ENCODE results near the gene SBK2. TPM values are rescaled to one million over a fixed set of nuclear protein-coding genes. Genes with fewer than 3 reads are reported as not detected.

The SBK2 gene
- total and polyA plus RNA-seq, 12 donors: 0.39 to 14.1 (median 2.0) TPM

DNA sequence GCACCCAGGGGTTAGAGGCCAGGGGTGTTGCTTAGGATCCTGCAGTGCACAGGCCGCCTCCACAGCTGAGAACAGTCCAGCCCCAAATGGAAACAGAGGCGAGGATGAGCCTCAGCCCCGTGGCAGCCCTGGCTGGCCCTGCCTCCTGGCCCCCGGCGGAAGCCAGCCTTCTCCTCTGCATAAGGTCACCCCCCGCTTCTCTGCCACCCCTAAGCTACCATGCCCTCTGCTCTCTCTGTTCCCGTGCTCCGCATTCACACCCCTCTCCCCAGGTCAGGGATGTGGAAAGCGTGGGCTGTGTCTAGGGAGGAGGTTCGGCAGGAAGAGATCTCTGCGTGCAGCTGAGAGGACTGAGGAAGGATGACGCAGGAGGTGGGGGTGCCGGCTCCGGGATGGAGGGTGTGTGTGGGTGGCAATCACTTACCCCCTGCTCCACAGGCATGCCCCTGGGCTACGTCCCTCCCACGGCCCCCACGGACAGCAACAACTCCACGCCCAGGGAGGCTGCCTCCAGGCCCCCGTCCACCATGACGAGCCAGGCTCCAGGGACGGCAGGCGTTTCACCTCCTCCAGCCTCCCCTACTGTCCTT lies 42.7 kb downstream of the SBK2 start:
- TF ChIP-seq, protein P1, sequence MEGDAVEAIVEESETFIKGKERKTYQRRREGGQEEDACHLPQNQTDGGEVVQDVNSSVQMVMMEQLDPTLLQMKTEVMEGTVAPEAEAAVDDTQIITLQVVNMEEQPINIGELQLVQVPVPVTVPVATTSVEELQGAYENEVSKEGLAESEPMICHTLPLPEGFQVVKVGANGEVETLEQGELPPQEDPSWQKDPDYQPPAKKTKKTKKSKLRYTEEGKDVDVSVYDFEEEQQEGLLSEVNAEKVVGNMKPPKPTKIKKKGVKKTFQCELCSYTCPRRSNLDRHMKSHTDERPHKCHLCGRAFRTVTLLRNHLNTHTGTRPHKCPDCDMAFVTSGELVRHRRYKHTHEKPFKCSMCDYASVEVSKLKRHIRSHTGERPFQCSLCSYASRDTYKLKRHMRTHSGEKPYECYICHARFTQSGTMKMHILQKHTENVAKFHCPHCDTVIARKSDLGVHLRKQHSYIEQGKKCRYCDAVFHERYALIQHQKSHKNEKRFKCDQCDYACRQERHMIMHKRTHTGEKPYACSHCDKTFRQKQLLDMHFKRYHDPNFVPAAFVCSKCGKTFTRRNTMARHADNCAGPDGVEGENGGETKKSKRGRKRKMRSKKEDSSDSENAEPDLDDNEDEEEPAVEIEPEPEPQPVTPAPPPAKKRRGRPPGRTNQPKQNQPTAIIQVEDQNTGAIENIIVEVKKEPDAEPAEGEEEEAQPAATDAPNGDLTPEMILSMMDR (IDR thresholded peaks at IDR 0.05): no peak
- 22 to 35% methylated on average over 22 of the region's 22 CpGs for WGBS, 2 donors
- no peaks in the 10 kb centered on the region for H3K9me3 ChIP-seq
- peaks cover 0 to 25% (median 2%) of the 10 kb centered on the region in 7 donors for H3K27me3 ChIP-seq
- peaks cover 6 to 39% (median 14%) of the 10 kb centered on the region in 9 donors for H3K4me1 ChIP-seq
- peaks cover 0 to 34% (median 0%) of the 10 kb centered on the region in 9 donors for H3K36me3 ChIP-seq
- DNase-seq: peak; percentile 68 to 76
- intact Hi-C loops (cut with DNase I): no loop called here
- H3K4me3 ChIP-seq: peak overlapping the region; percentile 2 to 59 (median 50)
- peak; percentile 71 to 92 (median 88) for ATAC-seq
- H3K27ac ChIP-seq: peak overlapping the region; percentile 80 to 97 (median 89)

DNA sequence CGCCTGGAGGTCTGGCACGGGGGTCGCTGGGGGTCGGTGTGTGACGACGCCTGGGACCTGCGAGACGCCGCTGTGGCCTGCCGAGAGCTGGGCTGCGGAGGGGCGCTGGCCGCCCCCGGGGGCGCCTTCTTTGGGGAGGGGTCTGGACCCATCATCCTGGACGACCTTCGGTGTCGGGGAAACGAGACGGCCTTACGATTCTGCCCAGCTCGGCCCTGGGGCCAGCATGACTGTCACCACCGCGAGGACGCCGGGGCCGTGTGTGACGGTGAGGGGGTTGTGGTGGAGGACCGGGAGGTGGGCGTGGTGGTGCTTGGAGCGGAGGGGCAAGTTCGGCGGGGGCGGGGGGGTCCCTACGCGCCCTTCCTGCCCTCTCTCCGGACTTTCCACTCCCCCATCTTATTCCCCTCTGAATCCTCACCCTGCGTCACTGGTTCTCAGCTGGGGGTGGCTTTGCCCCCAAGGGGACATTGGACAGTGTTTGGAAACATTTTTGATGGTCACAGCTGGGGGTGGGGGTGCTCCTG lies 43.2 kb downstream of the SBK2 start:
- Histone ChIP-seq H3K36me3 (peaks cover 0 to 29% (median 0%) of the 10 kb centered on the region in 9 donors), H3K9me3 (no peaks in the 10 kb centered on the region), H3K4me3 (peak overlapping the region in 9 of 10 donors; percentile 21 to 59 (median 55)), H3K27ac (peak overlapping the region; percentile 80 to 97 (median 89)), H3K27me3 (peaks cover 0 to 25% (median 4%) of the 10 kb centered on the region in 7 donors), H3K4me1 (peaks cover 6 to 39% (median 14%) of the 10 kb centered on the region in 9 donors)
- TF ChIP-seq, protein P1 (IDR thresholded peaks at IDR 0.05): no peak
- intact Hi-C loops (cut with DNase I): no loop called here
- DNase-seq (no peak), ATAC-seq (peak in 7 of 8 donors; percentile 7 to 52 (median 27))
- 19 to 25% methylated on average over 31 to 38 of the region's 38 CpGs for WGBS, 2 donors

DNA sequence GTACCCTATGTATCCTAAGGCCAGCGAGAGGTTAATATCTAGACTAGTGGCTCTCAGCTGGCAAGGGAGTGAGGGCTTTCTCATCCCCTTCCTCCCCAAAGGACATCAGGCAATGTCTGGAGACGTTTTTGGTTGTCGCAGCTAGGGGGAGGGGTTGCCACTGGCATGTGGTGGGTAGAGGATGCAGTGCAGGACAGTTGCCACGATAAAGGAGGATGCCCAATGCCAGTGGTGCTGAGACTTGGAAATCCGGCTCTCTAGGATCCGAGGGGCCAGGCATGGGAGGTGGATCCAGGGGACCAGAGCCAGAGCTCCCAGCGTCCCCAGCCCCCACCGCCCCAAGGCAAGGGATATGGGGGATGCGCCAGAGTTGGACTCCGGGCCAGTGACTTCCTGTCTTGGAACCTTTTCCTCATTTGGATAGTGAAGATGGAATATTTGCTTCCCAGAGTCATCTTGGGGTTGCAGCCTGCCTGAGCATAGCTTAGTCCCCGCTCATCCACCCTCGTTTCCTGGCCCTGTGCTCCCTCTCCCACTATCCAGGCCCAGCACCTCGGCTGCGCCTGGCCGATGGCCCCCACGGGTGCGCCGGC lies 43.8 kb downstream of the SBK2 start:
- ATAC-seq: peak in 7 of 8 donors; percentile 5 to 32 (median 21)
- intact Hi-C loops (cut with DNase I): no loop called here
- Histone ChIP-seq H3K4me3 (peak overlapping the region in 9 of 10 donors; percentile 21 to 59 (median 55)), H3K9me3 (no peaks in the 10 kb centered on the region), H3K36me3 (peaks cover 0 to 23% (median 0%) of the 10 kb centered on the region in 9 donors), H3K4me1 (peaks cover 6 to 42% (median 14%) of the 10 kb centered on the region in 9 donors), H3K27me3 (peaks cover 0 to 25% (median 4%) of the 10 kb centered on the region in 7 donors), H3K27ac (peak overlapping the region; percentile 80 to 97 (median 89))
- TF ChIP-seq, protein P1 (IDR thresholded peaks at IDR 0.05): peak in 1 of 9 donors; percentile 7
- peak in 1 of 2 donors; percentile 57 for DNase-seq
- 31 to 33% methylated on average over 18 of the region's 18 CpGs for WGBS, 2 donors

DNA sequence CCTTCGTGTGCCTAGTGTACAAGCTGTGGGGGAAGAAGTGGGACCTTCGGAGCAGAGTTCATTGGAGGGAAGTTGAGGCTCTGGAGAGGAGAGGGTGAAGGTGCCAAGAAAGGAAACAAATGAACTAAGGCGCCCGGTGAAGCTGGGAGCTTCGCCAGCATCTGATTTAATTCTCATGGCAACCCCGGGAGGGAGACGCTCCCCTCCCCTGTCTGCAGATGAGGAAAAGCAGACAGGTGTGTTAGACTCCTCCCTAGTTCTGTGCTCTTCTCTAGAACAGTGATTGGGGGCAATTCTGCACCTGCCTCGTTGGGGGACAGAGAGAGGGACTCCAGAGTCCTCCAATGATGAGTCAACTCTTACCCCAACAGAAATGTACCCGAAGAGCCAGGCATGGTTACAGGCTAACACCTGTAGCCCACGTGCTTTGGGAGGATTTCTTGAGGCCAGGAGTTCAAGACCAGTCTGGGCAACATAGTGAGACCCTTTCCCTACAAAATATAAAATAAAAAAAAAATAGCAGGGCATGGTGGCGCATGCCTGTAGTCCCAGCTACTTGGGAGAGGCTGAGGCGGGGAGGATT lies 44.5 kb downstream of the SBK2 start:
- 54% methylated on average over 12 of the region's 12 CpGs for WGBS, 2 donors

More for the DNA sequence above, 44.5 kb downstream of the SBK2 start:
- TF ChIP-seq, protein P1 (IDR thresholded peaks at IDR 0.05): no peak
- Histone ChIP-seq H3K4me1 (peaks cover 10 to 48% (median 20%) of the 10 kb centered on the region in 9 donors), H3K27me3 (peaks cover 0 to 25% (median 4%) of the 10 kb centered on the region in 7 donors), H3K27ac (peak overlapping the region in 7 of 10 donors; percentile 12 to 96 (median 88)), H3K36me3 (peaks cover 0 to 16% (median 0%) of the 10 kb centered on the region in 9 donors), H3K9me3 (no peaks in the 10 kb centered on the region), H3K4me3 (no peak overlapping the region)
- no peak for ATAC-seq
- intact Hi-C loops (cut with DNase I): no loop called here
- DNase-seq: no peak
